DOHH2 (cell line): ENCODE data around the gene CCDC137.
A peak's percentile ranks its signal among the peaks of the same experiment; 100 is the strongest.

ENCODE experiments used
- H3F3A ChIP-seq: fragments of 200-600 bp; sonication (generic), shearing (Covaris generic); 2 replicates; pipeline ENCODE4 v1.6.0; 2016; ENCODE audit warnings: antibody characterized with exemption, mild to moderate bottlenecking; ENCODE audit not compliant: control insufficient read depth, insufficient read depth
- H3K27ac ChIP-seq: fragments of 200-600 bp; sonication (generic); 2 replicates; pipeline ENCODE4 v1.5.1; 2014; ENCODE audit warnings: low read depth, mild to moderate bottlenecking, low read length, moderate library complexity
- H3K27me3 ChIP-seq: fragments of 200-600 bp; sonication (generic); 2 replicates; pipeline ENCODE4 v1.6.1; 2014; ENCODE audit warnings: mild to moderate bottlenecking, low read length, mixed read lengths; ENCODE audit not compliant: control insufficient read depth
- H3K36me3 ChIP-seq: fragments of 200-600 bp; sonication (generic); 2 replicates; pipeline ENCODE4 v1.6.1; 2014; ENCODE audit warnings: mild to moderate bottlenecking, low read length, moderate library complexity, mixed read lengths; ENCODE audit not compliant: control insufficient read depth
- H3K4me1 ChIP-seq: fragments of 200-600 bp; sonication (generic); 2 replicates; pipeline ENCODE4 v1.6.1; 2014; ENCODE audit warnings: mild to moderate bottlenecking, low read length, mixed read lengths; ENCODE audit not compliant: control insufficient read depth
- H3K4me2 ChIP-seq: fragments of 200-600 bp; sonication (generic); 2 replicates; pipeline ENCODE4 v1.6.0; 2014; ENCODE audit warnings: mild to moderate bottlenecking, low read length, moderate library complexity
- H3K4me3 ChIP-seq: fragments of 200-600 bp; sonication (generic); 2 replicates; pipeline ENCODE4 v1.5.1; 2014; ENCODE audit warnings: mild to moderate bottlenecking, low read length, mixed read lengths
- H3K79me2 ChIP-seq: fragments of 200-600 bp; sonication (generic); 2 replicates; pipeline ENCODE4 v1.6.1; 2014; ENCODE audit warnings: mild to moderate bottlenecking, low read length, mixed read lengths; ENCODE audit not compliant: control insufficient read depth
- H3K9me2 ChIP-seq: fragments of 200-600 bp; sonication (generic); replicated peaks from 2 replicates; pipeline ENCODE4 v1.6.1; 2014; ENCODE audit warnings: mild to moderate bottlenecking, low read length, mixed read lengths; ENCODE audit not compliant: control insufficient read depth
- H3K9me3 ChIP-seq: fragments of 200-600 bp; sonication (generic); 2 replicates; pipeline ENCODE4 v1.6.1; 2014; ENCODE audit warnings: antibody characterized with exemption, low read length, mixed read lengths; ENCODE audit not compliant: control insufficient read depth, insufficient read depth
- H4K20me1 ChIP-seq: fragments of 200-600 bp; sonication (generic); 2 replicates; pipeline ENCODE4 v1.6.0; 2014; ENCODE audit warnings: low read depth, mild to moderate bottlenecking, antibody characterized with exemption, low read length, moderate library complexity; ENCODE audit not compliant: control insufficient read depth, insufficient read depth
- EZH2phosphoT487 ChIP-seq: fragments of 200-600 bp; sonication (generic); IDR thresholded peaks from 2 replicates; pipeline ENCODE4 v1.6.1; 2017; ENCODE audit warnings: borderline replicate concordance, mild to moderate bottlenecking, antibody characterized with exemption, low read length, moderate library complexity, mixed read lengths
- TF ChIP-seq, protein P1 (sequence below): fragments of 200-600 bp; sonication (generic); IDR thresholded peaks from one replicate; pipeline ENCODE4 v1.5.1; 2014; ENCODE audit warnings: antibody characterized with exemption, mild to moderate bottlenecking, low read depth, low read length; ENCODE audit not compliant: poor library complexity, severe bottlenecking

The CCDC137 gene

GRCh38 chr17:81697261-81698044, 30.9 kb downstream of the CCDC137 start:
- Histone ChIP-seq H3K79me2 (peaks cover 62% of the 10 kb centered on the region), H3K4me2 (no peak overlapping the region), H3K9me2 (no peaks in the 10 kb centered on the region), H3K4me1 (peaks cover 15% of the 10 kb centered on the region), H3K9me3 (no peaks in the 10 kb centered on the region), H3K36me3 (peaks cover 93% of the 10 kb centered on the region), H4K20me1 (peaks cover 14% of the 10 kb centered on the region; the same call in 1 of the 2 replicates), H3F3A (peaks cover 5% of the 10 kb centered on the region; the same call in 1 of the 2 replicates), H3K27me3 (no peaks in the 10 kb centered on the region), H3K27ac (no peak overlapping the region), H3K4me3 (no peak overlapping the region)
- TF ChIP-seq, protein P1, sequence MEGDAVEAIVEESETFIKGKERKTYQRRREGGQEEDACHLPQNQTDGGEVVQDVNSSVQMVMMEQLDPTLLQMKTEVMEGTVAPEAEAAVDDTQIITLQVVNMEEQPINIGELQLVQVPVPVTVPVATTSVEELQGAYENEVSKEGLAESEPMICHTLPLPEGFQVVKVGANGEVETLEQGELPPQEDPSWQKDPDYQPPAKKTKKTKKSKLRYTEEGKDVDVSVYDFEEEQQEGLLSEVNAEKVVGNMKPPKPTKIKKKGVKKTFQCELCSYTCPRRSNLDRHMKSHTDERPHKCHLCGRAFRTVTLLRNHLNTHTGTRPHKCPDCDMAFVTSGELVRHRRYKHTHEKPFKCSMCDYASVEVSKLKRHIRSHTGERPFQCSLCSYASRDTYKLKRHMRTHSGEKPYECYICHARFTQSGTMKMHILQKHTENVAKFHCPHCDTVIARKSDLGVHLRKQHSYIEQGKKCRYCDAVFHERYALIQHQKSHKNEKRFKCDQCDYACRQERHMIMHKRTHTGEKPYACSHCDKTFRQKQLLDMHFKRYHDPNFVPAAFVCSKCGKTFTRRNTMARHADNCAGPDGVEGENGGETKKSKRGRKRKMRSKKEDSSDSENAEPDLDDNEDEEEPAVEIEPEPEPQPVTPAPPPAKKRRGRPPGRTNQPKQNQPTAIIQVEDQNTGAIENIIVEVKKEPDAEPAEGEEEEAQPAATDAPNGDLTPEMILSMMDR, result no peak
- no peak for TF ChIP-seq EZH2phosphoT487

- Histone ChIP-seq H3K27me3 (no peaks in the 10 kb centered on the region), H3K4me1 (peaks cover 22% of the 10 kb centered on the region), H3K9me3 (no peaks in the 10 kb centered on the region), H3F3A (peaks cover 5% of the 10 kb centered on the region; the same call in 1 of the 2 replicates), H3K4me3 (peak overlapping the region; percentile 89), H3K9me2 (no peaks in the 10 kb centered on the region), H3K36me3 (peaks cover 90% of the 10 kb centered on the region), H3K4me2 (peak overlapping the region; percentile 69), H4K20me1 (peaks cover 17% of the 10 kb centered on the region; the same call in 1 of the 2 replicates), H3K79me2 (peaks cover 86% of the 10 kb centered on the region), H3K27ac (no peak overlapping the region)
- TF ChIP-seq EZH2phosphoT487, result no peak
- TF ChIP-seq, protein P1, result no peak
Observed at GRCh38 chr17:81700353-81701287, 34.1 kb downstream of the CCDC137 start.

DNA sequence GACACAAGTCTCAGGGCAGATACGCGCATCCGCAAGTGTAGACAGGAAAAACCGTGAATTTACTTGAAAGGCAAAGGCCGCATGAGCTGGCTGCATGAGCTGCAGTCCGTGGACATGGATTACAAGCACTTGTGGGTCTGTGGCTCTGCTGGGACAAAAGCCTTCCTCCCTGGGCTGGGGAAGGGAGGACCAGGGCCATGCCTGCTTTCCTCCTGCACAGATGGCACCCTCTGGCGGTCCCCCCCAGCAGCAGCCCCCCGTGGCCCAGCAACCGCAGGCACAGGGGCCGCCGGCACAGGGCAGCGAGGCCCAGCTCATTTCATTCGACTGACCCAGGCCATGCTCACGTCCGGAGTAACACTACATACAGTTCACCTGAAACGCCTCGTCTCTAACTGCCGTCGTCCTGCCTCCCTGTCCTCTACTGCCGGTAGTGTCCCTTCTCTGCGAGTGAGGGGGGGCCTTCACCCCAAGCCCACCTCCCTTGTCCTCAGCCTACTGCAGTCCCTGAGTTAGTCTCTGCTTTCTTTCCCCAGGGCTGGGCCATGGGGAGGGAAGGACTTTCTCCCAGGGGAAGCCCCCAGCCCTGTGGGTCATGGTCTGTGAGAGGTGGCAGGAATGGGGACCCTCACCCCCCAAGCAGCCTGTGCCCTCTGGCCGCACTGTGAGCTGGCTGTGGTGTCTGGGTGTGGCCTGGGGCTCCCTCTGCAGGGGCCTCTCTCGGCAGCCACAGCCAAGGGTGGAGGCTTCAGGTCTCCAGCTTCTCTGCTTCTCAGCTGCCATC, 34.9 kb downstream of the CCDC137 start:
- H3K4me2 ChIP-seq, result peak overlapping the region; percentile 69
- peaks cover 90% of the 10 kb centered on the region for H3K36me3 ChIP-seq
- no peaks in the 10 kb centered on the region for H3K27me3 ChIP-seq
- peaks cover 90% of the 10 kb centered on the region for H3K79me2 ChIP-seq
- no peak for TF ChIP-seq EZH2phosphoT487
- TF ChIP-seq, protein P1, result no peak
- H3F3A ChIP-seq, result peaks cover 5% of the 10 kb centered on the region; the same call in 1 of the 2 replicates
- H3K9me2 ChIP-seq, result no peaks in the 10 kb centered on the region
- H3K4me1 ChIP-seq, result peaks cover 22% of the 10 kb centered on the region
- peak overlapping the region; percentile 89 for H3K4me3 ChIP-seq
- H3K9me3 ChIP-seq, result no peaks in the 10 kb centered on the region
- H4K20me1 ChIP-seq, result peaks cover 17% of the 10 kb centered on the region; the same call in 1 of the 2 replicates
- peak overlapping the region; percentile 79 for H3K27ac ChIP-seq
